Fibroblast of gingiva (primary cell): ENCODE results near the gene UBAP2.
A peak's percentile ranks its signal among the peaks of the same experiment; 100 is the strongest.
"Not testable (repeated sequence)": the region's sequence is repeated elsewhere in the genome, so short reads cannot be mapped to it uniquely, and the experiment has no call there.

Experiments used
- DNase-seq: peaks from one replicate; pipeline ENCODE4 v3.0.0-alpha.2; 2011; ENCODE audit warnings: low read depth

The UBAP2 gene

GRCh38 chr9:34047864-34048726, 592 bp downstream of the UBAP2 start:
- no peak for DNase-seq

- DNase-seq: peak; percentile 8
Observed at GRCh38 chr9:34046784-34047379, 1.8 kb downstream of the UBAP2 start.

- no peak for DNase-seq
Observed at GRCh38 chr9:34045903-34046302, 2.8 kb downstream of the UBAP2 start.

- DNase-seq: not testable (repeated sequence)
Observed at GRCh38 chr9:34042074-34042473, 6.6 kb downstream of the UBAP2 start.

GRCh38 chr9:34038851-34039250, 9.8 kb downstream of the UBAP2 start:
- not testable (repeated sequence) for DNase-seq

GRCh38 chr9:34037626-34038025, 11.1 kb downstream of the UBAP2 start:
- DNase-seq: no peak

GRCh38 chr9:34036625-34037024, 12.1 kb downstream of the UBAP2 start:
- DNase-seq: no peak

- no peak for DNase-seq
Observed at GRCh38 chr9:34035656-34036055, 13.0 kb downstream of the UBAP2 start.

- DNase-seq: no peak
Observed at GRCh38 chr9:34034698-34035065, 14.0 kb downstream of the UBAP2 start.

GRCh38 chr9:34032631-34033030, 16.1 kb downstream of the UBAP2 start:
- no peak for DNase-seq

- no peak for DNase-seq
Observed at GRCh38 chr9:34027845-34028574, 20.7 kb downstream of the UBAP2 start.

GRCh38 chr9:34025811-34026210, 22.9 kb downstream of the UBAP2 start:
- DNase-seq: no peak

- peak; percentile 6 for DNase-seq
Observed at GRCh38 chr9:34025062-34025461, 23.6 kb downstream of the UBAP2 start.

GRCh38 chr9:34024476-34024875, 24.2 kb downstream of the UBAP2 start:
- DNase-seq: not testable (repeated sequence)

GRCh38 chr9:34016149-34016548, 32.5 kb downstream of the UBAP2 start:
- DNase-seq: no peak

GRCh38 chr9:34010979-34011378, 37.7 kb downstream of the UBAP2 start:
- DNase-seq: no peak

- no peak for DNase-seq
Observed at GRCh38 chr9:34001951-34002350, 46.7 kb downstream of the UBAP2 start.

- DNase-seq: no peak
Observed at GRCh38 chr9:34001298-34001697, 47.4 kb downstream of the UBAP2 start.

GRCh38 chr9:33995449-33995848, 53.2 kb downstream of the UBAP2 start:
- DNase-seq: no peak

- DNase-seq: no peak
Observed at GRCh38 chr9:33993104-33993503, 55.6 kb downstream of the UBAP2 start.

GRCh38 chr9:33992632-33993031, 56.1 kb downstream of the UBAP2 start:
- DNase-seq: no peak

GRCh38 chr9:33988219-33988890, 60.3 kb downstream of the UBAP2 start:
- DNase-seq: no peak
